HepG2 (cell line): ENCODE measurements around the gene THOC6. TPM values are rescaled to one million over a fixed set of nuclear protein-coding genes. Genes with fewer than 3 reads are reported as not detected.

Experiments
- ATAC-seq: fragments of 200-7000 bp; cut with Tn5 transposase; 3 replicates; pipeline ENCODE4 v1.9.1; 2020; ENCODE audit warnings: mild to moderate bottlenecking, moderate library complexity
- BruUV-seq: library from RNA; stranded (reverse); fragments of 400-500 nt; replicated peaks from 2 replicates; lab custom pipeline; 2021; lab: Mats Ljungman, UMichigan
- CTCF ChIA-PET: fragments of 300-600 bp; formaldehyde crosslinking; extraction: SDS; loops from one replicate; lab custom pipeline; 2021; ENCODE audit warnings: low total read pairs, inconsistent platforms, low intra/inter-chr PET ratio; lab: Yijun Ruan, JAX
- POLR2A ChIA-PET: fragments of 350-600 bp; sonication (Branson Sonifier 250); formaldehyde crosslinking; loops from one replicate; lab custom pipeline; 2020; ENCODE audit warnings: antibody characterized with exemption, inconsistent platforms; lab: Yijun Ruan, JAX
- DNase-seq: peaks from one replicate; pipeline ENCODE4 v3.0.0-alpha.2; 2015; ENCODE audit warnings: low spot score
- FAIRE-seq: peaks from 3 replicates; lab custom pipeline; 2011; peaks lifted over from hg19 to GRCh38; lab: Jason Lieb, UNC
- H2AFZ ChIP-seq: one replicate; pipeline ENCODE4 v1.6.1; 2011; ENCODE audit warnings: low read length, inconsistent platforms
- H3K27ac ChIP-seq: fragments of 300-600 bp; 3 replicates; pipeline ENCODE4 v1.8.0; 2011; ENCODE audit warnings: mixed run types, mild to moderate bottlenecking, mixed read lengths, low read length, inconsistent platforms; ENCODE audit not compliant: insufficient read depth; ENCODE audit errors: extremely low read length
- H3K27me3 ChIP-seq, 2 experiments: fragments of 200-600 bp in 1 of 2; 2 replicates in 1 of 2; 3 replicates in 1 of 2; pipeline versions ENCODE4 v1.6.0 to v1.8.0; 2011; ENCODE audit warnings: low read length in 2 of 2, mild to moderate bottlenecking in 2 of 2, moderate library complexity in 2 of 2, inconsistent platforms in 1 of 2; ENCODE audit not compliant: insufficient read depth in 2 of 2, control insufficient read depth in 1 of 2
- H3K36me3 ChIP-seq, 2 experiments: fragments of 200-600 bp in 1 of 2; replicated peaks in 1 of 2; 2 replicates in 1 of 2; 3 replicates in 1 of 2; pipeline versions ENCODE4 v1.5.1 to v1.8.0; 2011; ENCODE audit warnings: low read length in 2 of 2, inconsistent platforms in 1 of 2; ENCODE audit not compliant: insufficient read depth in 2 of 2, control insufficient read depth in 1 of 2
- H3K4me1 ChIP-seq: 2 replicates; pipeline ENCODE4 v1.5.1; 2012; ENCODE audit warnings: low read length, inconsistent platforms; ENCODE audit not compliant: insufficient read depth
- H3K4me2 ChIP-seq: 2 replicates; pipeline ENCODE4 v1.6.0; 2011; ENCODE audit warnings: low read depth, low read length, inconsistent platforms
- H3K4me3 ChIP-seq, 3 experiments: fragments of 200-600 bp in 1 of 3; sonication (generic), shearing (Covaris generic) in 1 of 3; replicated peaks in 1 of 3; 2 replicates each; pipeline ENCODE4 v1.5.1; 2011 to 2016; ENCODE audit warnings: low read length in 3 of 3, inconsistent platforms in 2 of 3, low read depth in 2 of 3, mild to moderate bottlenecking in 2 of 3, control low read depth in 1 of 3, mixed read lengths in 1 of 3; ENCODE audit not compliant: insufficient read depth in 1 of 3
- H3K79me2 ChIP-seq: one replicate; pipeline ENCODE4 v1.6.1; 2011; ENCODE audit warnings: low read length, inconsistent platforms; ENCODE audit not compliant: insufficient read depth
- H3K9ac ChIP-seq: 2 replicates; pipeline ENCODE4 v1.6.0; 2011; ENCODE audit warnings: mild to moderate bottlenecking, low read depth, low read length, inconsistent platforms; ENCODE audit not compliant: insufficient read depth
- H3K9me3 ChIP-seq: 2 replicates; pipeline ENCODE4 v1.5.1; 2012; ENCODE audit warnings: mild to moderate bottlenecking, low read length
- H4K20me1 ChIP-seq: 2 replicates; pipeline ENCODE4 v1.6.0; 2011; ENCODE audit warnings: inconsistent platforms, mild to moderate bottlenecking, low read length, moderate library complexity; ENCODE audit not compliant: insufficient read depth
- HCFC1 ChIP-seq: fragments of 150-350 bp; IDR thresholded peaks from 2 replicates; pipeline ENCODE4 v1.6.1; 2014; ENCODE audit warnings: low read depth, low read length
- HNRNPL ChIP-seq: fragments of 200-400 bp; formaldehyde crosslinking; IDR thresholded peaks from 2 replicates; pipeline ENCODE4 v1.6.1; 2017; ENCODE audit warnings: mild to moderate bottlenecking, low read depth, low read length
- RXRB ChIP-seq: IDR thresholded peaks from 2 replicates; pipeline ENCODE4 v1.6.1; 2016; ENCODE audit warnings: borderline replicate concordance, missing genetic modification reagents, missing compliant biosample characterization
- SOX13 ChIP-seq, 3 experiments: fragments of 450-650 bp in 1 of 3; sonication (generic) in 1 of 3; formaldehyde crosslinking in 1 of 3; IDR thresholded peaks in 2 of 3; conservative IDR thresholded peaks in 1 of 3; 2 replicates each; pipeline versions ENCODE4 v1.5.0 to v1.6.1; 2016 to 2020; ENCODE audit warnings: antibody characterized with exemption in 1 of 3, mild to moderate bottlenecking in 1 of 3, missing compliant biosample characterization in 1 of 3, missing genetic modification reagents in 1 of 3, moderate library complexity in 1 of 3
- WGBS: methylation state at CpG from one replicate; pipeline ENCODE4 v1.1.6; 2017; ENCODE audit warnings: low lambda C conversion rate; 5-methylcytosine and 5-hydroxymethylcytosine counted together
- in situ Hi-C: cut with HindIII; loops from 2 replicates; pipeline ENCODE4 v1.10.0; 2017; ENCODE audit warnings: low pct_unique_long_range_greater_than_20kb; ENCODE audit not compliant: extremely low pct_ligation_motif_present
- intact Hi-C: fragments of 100-400 bp; cut with micrococcal nuclease; formaldehyde crosslinking; loops from one replicate; pipeline ENCODE4 v1.10.0; 2022; ENCODE audit not compliant: unreplicated experiment
- polyA plus RNA-seq, 8 experiments: library from polyadenylated mRNA; depleted of rRNA in 3 of 8; stranded (reverse) in 7 of 8; unstranded in 1 of 8; fragments of >200 nt; fragmentation: Illumina TruSeq in 4 of 8; extraction: Trizol in 4 of 8; gene quantifications; 2 replicates each; pipeline versions ENCODE4 v1.2.1 to v1.2.3, GENCODE V29; 2011 to 2016; ENCODE audit warnings: low read depth in 4 of 8, missing spikeins in 1 of 8, mixed read lengths in 1 of 8; ENCODE audit not compliant: insufficient read depth in 1 of 8
- total RNA-seq, 5 experiments: library from RNA; depleted of rRNA; stranded (reverse); fragments of >200 nt; fragmentation: Illumina TruSeq; extraction: Trizol; gene quantifications; 2 replicates each; pipeline ENCODE4 v1.2.3, GENCODE V29; 2016; ENCODE audit warnings: low read depth in 1 of 5
- TF ChIP-seq, protein P1 (sequence below), 2 experiments: fragments of 450-650 bp in 1 of 2; sonication (generic) in 1 of 2; formaldehyde crosslinking in 1 of 2; IDR thresholded peaks; 2 replicates each; pipeline versions ENCODE4 v1.6.1 to v1.8.0; 2016 to 2022; ENCODE audit warnings: antibody characterized with exemption in 1 of 2, mild to moderate bottlenecking in 1 of 2, missing genetic modification reagents in 1 of 2
- TF ChIP-seq, protein P2 (sequence below): sonication (generic); formaldehyde crosslinking; IDR thresholded peaks from 2 replicates; pipeline ENCODE4 v1.9.0; 2021; ENCODE audit warnings: missing genetic modification reagents, borderline replicate concordance

The THOC6 gene
- total and polyA plus RNA-seq, 2 of the 13 experiments (the other 11 are each of a cell fraction or from before 2014, with no cell fraction given) = 32.1 to 37.0 TPM

DNA sequence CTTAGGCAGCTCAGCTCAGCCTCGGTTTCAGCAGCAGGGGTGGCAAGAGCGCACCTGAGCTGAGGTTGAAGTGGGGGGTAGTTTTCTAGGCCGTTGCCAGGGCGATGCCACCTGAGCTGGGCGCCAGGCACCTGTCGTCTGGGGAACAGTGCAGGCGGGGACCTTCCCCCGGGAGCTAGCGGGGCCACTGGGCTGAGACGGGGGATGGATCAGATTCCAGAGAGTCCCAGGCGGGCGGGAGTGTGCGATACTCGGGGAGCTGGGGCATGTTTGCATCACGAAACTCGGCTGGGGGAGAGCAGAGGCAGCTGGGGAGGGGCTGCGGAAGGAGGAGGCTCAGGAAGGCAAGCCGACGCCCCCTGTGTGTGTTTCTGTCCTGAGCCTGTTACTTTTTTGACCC is 11.6 kb upstream of the THOC6 start:
- peak overlapping the region; percentile 55 for H3K4me2 ChIP-seq
- intact Hi-C loops = no loop called here
- H3K4me1 ChIP-seq = peaks cover 98% of the 10 kb centered on the region
- no peak overlapping the region for H2AFZ ChIP-seq
- H3K27me3 ChIP-seq = peaks cover 7 to 22% of the 10 kb centered on the region in 2 experiments; a peak in 4 of 5 replicates
- no peak overlapping the region for H3K27ac ChIP-seq
- DNase-seq = no peak
- H3K4me3 ChIP-seq = peak overlapping the region; percentile 16 to 40 (median 29); a peak in 3 of 6 replicates
- no peak overlapping the region for H3K9ac ChIP-seq
- ChIA-PET CTCF (no interaction called here), POLR2A (interaction anchor here (0.8 to 14.2 kb wide), 2 partner anchors 9 to 11 kb away, joined by 3 to 750 read pairs; partner anchors contain the start of genes CLDN6, HCFC1R1, THOC6 and TNFRSF12A)
- in situ Hi-C loops = no loop called here
- H3K9me3 ChIP-seq = no peaks in the 10 kb centered on the region
- TF ChIP-seq, protein P1, sequence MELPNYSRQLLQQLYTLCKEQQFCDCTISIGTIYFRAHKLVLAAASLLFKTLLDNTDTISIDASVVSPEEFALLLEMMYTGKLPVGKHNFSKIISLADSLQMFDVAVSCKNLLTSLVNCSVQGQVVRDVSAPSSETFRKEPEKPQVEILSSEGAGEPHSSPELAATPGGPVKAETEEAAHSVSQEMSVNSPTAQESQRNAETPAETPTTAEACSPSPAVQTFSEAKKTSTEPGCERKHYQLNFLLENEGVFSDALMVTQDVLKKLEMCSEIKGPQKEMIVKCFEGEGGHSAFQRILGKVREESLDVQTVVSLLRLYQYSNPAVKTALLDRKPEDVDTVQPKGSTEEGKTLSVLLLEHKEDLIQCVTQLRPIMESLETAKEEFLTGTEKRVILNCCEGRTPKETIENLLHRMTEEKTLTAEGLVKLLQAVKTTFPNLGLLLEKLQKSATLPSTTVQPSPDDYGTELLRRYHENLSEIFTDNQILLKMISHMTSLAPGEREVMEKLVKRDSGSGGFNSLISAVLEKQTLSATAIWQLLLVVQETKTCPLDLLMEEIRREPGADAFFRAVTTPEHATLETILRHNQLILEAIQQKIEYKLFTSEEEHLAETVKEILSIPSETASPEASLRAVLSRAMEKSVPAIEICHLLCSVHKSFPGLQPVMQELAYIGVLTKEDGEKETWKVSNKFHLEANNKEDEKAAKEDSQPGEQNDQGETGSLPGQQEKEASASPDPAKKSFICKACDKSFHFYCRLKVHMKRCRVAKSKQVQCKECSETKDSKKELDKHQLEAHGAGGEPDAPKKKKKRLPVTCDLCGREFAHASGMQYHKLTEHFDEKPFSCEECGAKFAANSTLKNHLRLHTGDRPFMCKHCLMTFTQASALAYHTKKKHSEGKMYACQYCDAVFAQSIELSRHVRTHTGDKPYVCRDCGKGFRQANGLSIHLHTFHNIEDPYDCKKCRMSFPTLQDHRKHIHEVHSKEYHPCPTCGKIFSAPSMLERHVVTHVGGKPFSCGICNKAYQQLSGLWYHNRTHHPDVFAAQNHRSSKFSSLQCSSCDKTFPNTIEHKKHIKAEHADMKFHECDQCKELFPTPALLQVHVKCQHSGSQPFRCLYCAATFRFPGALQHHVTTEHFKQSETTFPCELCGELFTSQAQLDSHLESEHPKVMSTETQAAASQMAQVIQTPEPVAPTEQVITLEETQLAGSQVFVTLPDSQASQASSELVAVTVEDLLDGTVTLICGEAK (IDR thresholded peaks at IDR 0.05) = no peak
- TF ChIP-seq, protein P1 (CRISPR knock-in tag; IDR thresholded peaks at IDR 0.05) = 0 out of 2 replicates have a peak, but pooled peaks have one; percentile 11
- no peak for TF ChIP-seq HCFC1
- no peak for TF ChIP-seq SOX13 (IDR thresholded peaks at IDR 0.05)
- TF ChIP-seq SOX13 (CRISPR knock-in tag; conservative IDR thresholded peaks at IDR 0.05 in 1 of 2, IDR thresholded peaks at IDR 0.05 in 1 of 2) = no peak
- no peak for TF ChIP-seq RXRB (CRISPR knock-in tag)
- TF ChIP-seq HNRNPL = peak; percentile 61; the same call in 1 of the 2 replicates
- TF ChIP-seq, protein P2, sequence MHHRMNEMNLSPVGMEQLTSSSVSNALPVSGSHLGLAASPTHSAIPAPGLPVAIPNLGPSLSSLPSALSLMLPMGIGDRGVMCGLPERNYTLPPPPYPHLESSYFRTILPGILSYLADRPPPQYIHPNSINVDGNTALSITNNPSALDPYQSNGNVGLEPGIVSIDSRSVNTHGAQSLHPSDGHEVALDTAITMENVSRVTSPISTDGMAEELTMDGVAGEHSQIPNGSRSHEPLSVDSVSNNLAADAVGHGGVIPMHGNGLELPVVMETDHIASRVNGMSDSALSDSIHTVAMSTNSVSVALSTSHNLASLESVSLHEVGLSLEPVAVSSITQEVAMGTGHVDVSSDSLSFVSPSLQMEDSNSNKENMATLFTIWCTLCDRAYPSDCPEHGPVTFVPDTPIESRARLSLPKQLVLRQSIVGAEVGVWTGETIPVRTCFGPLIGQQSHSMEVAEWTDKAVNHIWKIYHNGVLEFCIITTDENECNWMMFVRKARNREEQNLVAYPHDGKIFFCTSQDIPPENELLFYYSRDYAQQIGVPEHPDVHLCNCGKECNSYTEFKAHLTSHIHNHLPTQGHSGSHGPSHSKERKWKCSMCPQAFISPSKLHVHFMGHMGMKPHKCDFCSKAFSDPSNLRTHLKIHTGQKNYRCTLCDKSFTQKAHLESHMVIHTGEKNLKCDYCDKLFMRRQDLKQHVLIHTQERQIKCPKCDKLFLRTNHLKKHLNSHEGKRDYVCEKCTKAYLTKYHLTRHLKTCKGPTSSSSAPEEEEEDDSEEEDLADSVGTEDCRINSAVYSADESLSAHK (CRISPR knock-in tag) = no peak
- no peaks in the 10 kb centered on the region for H4K20me1 ChIP-seq
- BruUV-seq = no TSS peak
- no peaks in the 10 kb centered on the region for H3K79me2 ChIP-seq
- H3K36me3 ChIP-seq = no peaks in the 10 kb centered on the region
- ATAC-seq = no peak
- WGBS = 11% methylated on average over 16 of the region's 19 CpGs
- FAIRE-seq = no peak
